IPS DF 4.7 (cell line): ENCODE measurements around the gene CCL27.

Experiments
- DNase-seq: peaks from one replicate; pipeline ENCODE4 v3.0.0-alpha.2; 2013; ENCODE audit warnings: low spot score; ENCODE audit errors: extremely low read depth

CCL27 gene

DNA sequence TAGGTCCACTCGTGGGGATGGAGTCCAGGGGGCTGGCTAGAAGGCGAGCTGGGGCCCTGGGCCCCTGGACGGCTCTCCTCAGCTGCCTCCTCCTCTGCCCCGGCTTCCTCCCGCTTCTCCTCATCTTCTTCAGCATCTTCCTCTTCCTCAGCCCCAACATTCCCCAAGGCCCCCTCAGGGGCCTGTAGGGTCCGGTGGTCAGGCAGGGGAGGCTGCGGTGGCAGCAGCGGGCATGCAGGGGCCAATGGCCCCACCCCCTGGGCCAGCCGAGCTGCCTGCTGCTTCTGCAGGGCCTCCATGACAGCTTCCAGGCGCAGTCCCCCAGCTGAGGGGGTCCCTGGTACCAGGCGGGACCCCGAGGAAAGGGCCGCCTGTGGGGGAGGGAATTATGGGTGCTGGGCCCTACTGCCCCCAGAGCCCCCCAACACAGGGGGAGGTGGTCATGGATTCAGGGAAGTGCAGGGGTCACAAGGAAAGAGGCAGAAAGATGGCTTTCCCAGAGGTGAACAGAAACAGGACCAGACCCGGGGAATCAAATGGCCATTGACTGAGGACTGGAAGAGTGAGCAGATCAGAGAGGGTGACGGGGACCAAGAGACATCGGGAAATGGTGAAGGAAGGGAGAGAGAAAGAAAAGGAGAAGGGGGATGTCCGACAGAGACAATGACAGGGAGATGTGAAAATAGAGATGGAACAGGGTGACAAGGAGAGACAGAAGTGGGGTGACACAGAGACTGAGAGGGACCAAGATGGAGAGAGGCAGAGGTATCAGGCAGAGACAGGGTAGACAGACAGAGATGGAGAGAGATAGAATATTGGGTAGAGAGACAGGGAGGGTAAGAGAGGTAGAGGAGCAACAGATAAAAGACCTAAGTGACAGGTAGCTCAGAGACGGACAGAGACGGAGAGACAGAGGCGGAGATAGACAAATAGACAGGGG, 34.5 kb downstream of the CCL27 start:
- DNase-seq = no peak

DNA sequence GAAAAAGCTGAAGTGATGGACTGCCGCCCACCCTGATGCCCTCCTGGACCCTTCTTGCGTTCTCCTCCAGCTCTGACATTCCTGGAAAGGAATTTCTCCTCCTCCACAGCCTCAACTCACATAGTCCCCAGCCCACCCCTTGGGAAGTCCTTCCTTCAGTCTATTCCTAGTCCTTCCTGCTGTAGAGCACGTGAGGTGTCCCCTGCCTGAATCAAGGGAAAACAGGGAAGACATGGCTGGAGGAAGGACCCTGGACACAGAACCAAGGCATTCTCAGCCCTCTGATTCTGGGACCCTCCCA, 37.3 kb downstream of the CCL27 start:
- DNase-seq = no peak

- no peak for DNase-seq
Observed at GRCh38 chr9:34624475-34625185, 37.8 kb downstream of the CCL27 start.

DNA sequence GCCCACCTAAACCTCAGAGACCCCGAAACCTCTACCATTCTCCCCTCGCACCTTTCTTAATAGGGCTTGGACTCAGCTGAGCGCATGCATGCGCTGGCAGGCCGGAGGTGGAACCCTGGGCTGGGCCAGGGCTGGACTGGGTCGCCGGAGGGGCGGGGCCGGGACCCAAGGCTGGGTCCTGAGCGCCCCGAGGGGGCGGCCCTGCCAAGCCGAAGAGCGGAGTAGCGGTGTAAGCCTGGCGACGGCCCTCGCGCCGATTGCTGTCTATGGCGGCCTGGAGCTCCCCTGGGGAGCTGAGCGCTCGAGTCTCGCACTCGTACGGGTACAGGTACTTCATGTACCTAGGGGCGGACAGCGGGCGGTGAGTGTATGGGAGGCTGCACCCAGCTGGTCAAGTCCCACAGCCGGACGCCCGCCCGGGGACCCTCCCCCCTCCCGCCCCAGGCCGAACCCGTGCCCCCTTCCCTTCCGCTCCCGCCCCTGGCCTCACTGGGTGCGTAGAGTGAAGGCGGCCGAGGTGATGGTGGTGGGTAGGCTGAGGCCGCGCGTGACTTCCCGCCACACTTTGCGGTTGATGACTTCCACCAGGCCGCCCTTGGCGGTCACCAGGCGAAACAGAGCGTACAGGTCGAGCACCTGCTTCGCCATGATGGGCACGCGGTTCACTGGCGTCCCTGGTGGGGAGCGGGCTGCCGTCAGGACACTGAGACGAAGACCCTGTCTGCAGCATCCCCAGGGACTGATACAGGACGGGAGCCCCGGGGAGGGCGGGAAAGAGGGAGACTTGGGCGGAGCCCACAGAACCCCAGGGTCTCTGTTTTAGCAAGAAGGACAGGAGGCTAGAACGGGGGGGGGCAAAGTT, 38.9 kb downstream of the CCL27 start:
- DNase-seq = no peak

- peak; percentile 69 for DNase-seq
Observed at GRCh38 chr9:34620061-34620994, 42.1 kb downstream of the CCL27 start, which contains the start of gene DCTN3. DCTN3 (minus strand) TSS chr9:34620495; CDS start chr9:34620464, 31 bp downstream.

DNA sequence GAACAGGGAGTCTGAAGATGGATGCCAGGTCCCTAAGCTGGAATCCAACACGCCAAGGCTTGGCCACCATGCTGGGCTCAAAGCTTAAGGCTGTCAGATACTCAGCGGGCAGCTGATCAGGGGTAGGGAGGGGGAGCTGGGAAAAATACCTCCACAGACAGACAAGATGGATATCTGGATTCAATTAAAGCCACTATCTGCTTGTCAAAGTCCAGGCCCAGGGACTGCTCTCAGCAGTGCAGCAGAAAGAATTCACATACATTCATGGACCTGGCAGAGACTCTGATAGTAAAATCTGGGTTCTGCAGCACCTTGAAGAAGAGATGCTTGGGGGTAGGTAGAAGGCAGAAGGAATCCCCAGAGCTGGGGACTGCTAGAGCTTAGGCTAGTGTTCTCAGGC, 47.3 kb downstream of the CCL27 start:
- no peak for DNase-seq

DNA sequence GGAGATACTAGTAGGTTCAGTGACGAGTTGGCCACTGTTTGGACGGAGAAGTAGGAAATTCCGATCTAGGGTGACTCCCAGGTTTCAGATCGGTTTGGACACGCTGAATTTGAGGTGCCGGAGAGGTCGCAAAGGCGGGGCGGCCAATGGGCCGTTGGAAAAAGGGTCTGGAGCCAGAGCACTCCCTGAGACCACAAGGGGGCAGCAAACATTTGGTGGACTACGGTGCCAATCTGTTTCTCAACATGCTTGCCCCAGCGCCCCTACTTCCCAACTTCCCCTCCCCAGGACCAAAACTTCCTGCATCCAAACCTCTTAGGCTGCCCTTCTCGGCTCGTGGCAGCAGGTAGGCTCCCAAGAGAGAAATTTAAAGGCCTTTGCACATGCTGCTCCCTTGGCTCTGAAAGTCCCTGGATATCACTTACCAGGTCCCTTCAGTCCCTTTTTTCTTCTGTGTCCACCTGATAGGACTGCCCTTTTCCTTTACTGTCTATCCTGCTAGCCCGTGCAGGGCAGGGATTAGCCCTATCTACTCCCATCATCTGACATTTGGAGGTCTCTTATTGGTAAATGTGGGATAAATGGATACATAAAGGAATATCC, 49.6 kb downstream of the CCL27 start:
- no peak for DNase-seq
